Sigmoid colon (tissue), 4 donors: Measurements from ENCODE around the gene MAP4K5.

Experiments
- EP300 ChIP-seq, 4 donors: sonication (generic); formaldehyde crosslinking; IDR thresholded peaks; one replicate each; pipeline ENCODE4 v1.6.1; 2017; ENCODE audit warnings: antibody characterized with exemption in 4 of 4
- POLR2A ChIP-seq, 2 donors: fragments of 450-650 bp; IDR thresholded peaks; one replicate each; pipeline ENCODE4 v1.6.1; 2016; ENCODE audit warnings: antibody characterized with exemption in 2 of 2, mild to moderate bottlenecking in 2 of 2, moderate library complexity in 2 of 2
- POLR2AphosphoS5 ChIP-seq, 4 donors: sonication (generic); formaldehyde crosslinking; IDR thresholded peaks; one replicate each; pipeline ENCODE4 v1.6.1; 2017; ENCODE audit warnings: antibody characterized with exemption in 4 of 4
- TF ChIP-seq, protein P1 (sequence below), 4 experiments: fragments of 450-650 bp in 3 of 4; fragments of 200-600 bp in 1 of 4; IDR thresholded peaks; one replicate each; pipeline ENCODE4 v1.5.1; 2016 to 2019; ENCODE audit warnings: antibody characterized with exemption in 4 of 4, mild to moderate bottlenecking in 3 of 4, moderate library complexity in 2 of 4

- TF ChIP-seq POLR2AphosphoS5 (IDR thresholded peaks at IDR 0.05) (no peak), POLR2A (IDR thresholded peaks at IDR 0.05) (no peak), EP300 (IDR thresholded peaks at IDR 0.05) (no peak)
- TF ChIP-seq, protein P1, sequence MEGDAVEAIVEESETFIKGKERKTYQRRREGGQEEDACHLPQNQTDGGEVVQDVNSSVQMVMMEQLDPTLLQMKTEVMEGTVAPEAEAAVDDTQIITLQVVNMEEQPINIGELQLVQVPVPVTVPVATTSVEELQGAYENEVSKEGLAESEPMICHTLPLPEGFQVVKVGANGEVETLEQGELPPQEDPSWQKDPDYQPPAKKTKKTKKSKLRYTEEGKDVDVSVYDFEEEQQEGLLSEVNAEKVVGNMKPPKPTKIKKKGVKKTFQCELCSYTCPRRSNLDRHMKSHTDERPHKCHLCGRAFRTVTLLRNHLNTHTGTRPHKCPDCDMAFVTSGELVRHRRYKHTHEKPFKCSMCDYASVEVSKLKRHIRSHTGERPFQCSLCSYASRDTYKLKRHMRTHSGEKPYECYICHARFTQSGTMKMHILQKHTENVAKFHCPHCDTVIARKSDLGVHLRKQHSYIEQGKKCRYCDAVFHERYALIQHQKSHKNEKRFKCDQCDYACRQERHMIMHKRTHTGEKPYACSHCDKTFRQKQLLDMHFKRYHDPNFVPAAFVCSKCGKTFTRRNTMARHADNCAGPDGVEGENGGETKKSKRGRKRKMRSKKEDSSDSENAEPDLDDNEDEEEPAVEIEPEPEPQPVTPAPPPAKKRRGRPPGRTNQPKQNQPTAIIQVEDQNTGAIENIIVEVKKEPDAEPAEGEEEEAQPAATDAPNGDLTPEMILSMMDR (IDR thresholded peaks at IDR 0.05): no peak
Observed at GRCh38 chr14:50497351-50497750, 35.0 kb downstream of the MAP4K5 start.
